BLaER1 treated with 17β-estradiol and CSF1 and Interleukin-3, amounts not matched to agents 10 nM and 100 nM (cell line): ENCODE measurements around the gene POLR1B.
"Not testable (repeated sequence)": the region's sequence is repeated elsewhere in the genome, so short reads cannot be mapped to it uniquely, and the experiment has no call there.

Experiments
- H3K27ac ChIP-seq, 11 experiments: shearing (Covaris generic); formaldehyde crosslinking; 2 replicates each; pipeline ENCODE4 v1.8.1; 2022
- H3K27me3 ChIP-seq, 11 experiments: shearing (Covaris generic); formaldehyde crosslinking; 2 replicates each; pipeline ENCODE4 v1.8.1; 2022
- H3K36me3 ChIP-seq, 11 experiments: shearing (Covaris generic); formaldehyde crosslinking; 2 replicates each; pipeline ENCODE4 v1.8.1; 2022
- H3K4me1 ChIP-seq, 10 experiments: shearing (Covaris generic); formaldehyde crosslinking; 2 replicates each; pipeline ENCODE4 v1.8.1; 2022
- H3K4me2 ChIP-seq, 11 experiments: shearing (Covaris generic); formaldehyde crosslinking; 2 replicates each; pipeline ENCODE4 v1.8.1; 2022
- H3K4me3 ChIP-seq, 10 experiments: shearing (Covaris generic); formaldehyde crosslinking; 2 replicates each; pipeline ENCODE4 v1.8.1; 2022
- H3K9ac ChIP-seq, 11 experiments: shearing (Covaris generic); formaldehyde crosslinking; 2 replicates each; pipeline ENCODE4 v1.8.1; 2022
- H3K9me3 ChIP-seq, 11 experiments: shearing (Covaris generic); formaldehyde crosslinking; replicated peaks in 1 of 11; 2 replicates each; pipeline ENCODE4 v1.8.1; 2022
- H4K20me1 ChIP-seq, 11 experiments: shearing (Covaris generic); formaldehyde crosslinking; 2 replicates each; pipeline ENCODE4 v1.8.1; 2022
- Cebpa-rat ChIP-seq, 11 experiments: shearing (Covaris generic); IDR thresholded peaks; 2 replicates each; pipeline ENCODE4 v1.8.1; 2022

POLR1B gene

GRCh38 chr2:112614201-112614840, 72.1 kb downstream of the POLR1B start:
- H3K9me3 ChIP-seq = peaks cover 0 to 17% (median 6%) of the 10 kb centered on the region in 11 experiments; a peak in 8 of 22 replicates
- no peak overlapping the region for H3K4me3 ChIP-seq
- H3K4me1 ChIP-seq = peaks cover 0 to 25% (median 4%) of the 10 kb centered on the region in 10 experiments; a peak in 8 of 20 replicates
- H3K27me3 ChIP-seq = no peaks in the 10 kb centered on the region
- TF ChIP-seq Cebpa-rat (IDR thresholded peaks at IDR 0.05) = no peak
- no peak overlapping the region for H3K27ac ChIP-seq
- H3K4me2 ChIP-seq = no peak overlapping the region
- H3K36me3 ChIP-seq = no peaks in the 10 kb centered on the region
- no peak overlapping the region for H3K9ac ChIP-seq
- no peaks in the 10 kb centered on the region for H4K20me1 ChIP-seq

DNA sequence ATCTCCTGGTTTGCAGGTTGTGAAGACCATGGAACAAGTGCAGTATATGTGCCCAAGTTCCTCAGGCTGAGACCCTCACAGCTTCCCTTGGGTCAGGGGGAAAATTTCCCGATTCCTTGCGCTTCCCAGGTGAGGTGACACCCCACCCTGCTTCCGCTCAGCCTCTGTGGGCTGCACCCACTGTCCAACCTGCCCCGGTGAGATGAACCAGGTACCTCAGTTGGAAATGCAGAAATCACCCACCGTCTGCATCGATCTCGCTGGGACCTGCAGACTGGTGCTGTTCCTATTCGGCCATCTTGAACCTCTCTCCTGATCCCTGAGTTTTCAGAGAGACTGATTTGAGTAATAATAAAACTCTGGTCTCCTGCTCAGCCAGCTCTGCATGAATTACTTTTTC, 72.8 kb downstream of the POLR1B start:
- Histone ChIP-seq H3K9ac (no peak overlapping the region), H3K36me3 (no peaks in the 10 kb centered on the region), H3K4me2 (no peak overlapping the region)

DNA sequence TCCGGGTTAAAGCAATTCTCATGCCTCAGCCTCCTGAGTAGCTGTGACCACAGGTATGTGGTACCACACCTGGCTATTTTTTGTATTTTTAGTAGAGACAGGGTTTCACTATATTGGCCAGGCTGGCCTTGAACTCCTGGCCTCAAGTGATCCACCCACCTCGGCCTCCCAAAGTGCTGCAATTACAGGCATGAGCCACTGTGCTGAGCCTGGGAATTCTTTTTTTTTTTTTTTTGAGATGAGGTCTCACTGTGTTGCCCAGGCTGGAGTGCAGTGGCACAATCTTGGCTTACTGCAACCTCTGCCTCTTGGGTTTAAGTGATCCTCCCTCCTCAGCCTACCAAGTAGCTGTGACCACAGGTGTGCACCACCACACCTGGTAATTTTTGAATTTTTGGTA, 73.5 kb downstream of the POLR1B start:
- not testable (repeated sequence) for H3K4me3 ChIP-seq, H3K27me3 ChIP-seq, H3K36me3 ChIP-seq, H3K9me3 ChIP-seq, H3K4me2 ChIP-seq, H3K9ac ChIP-seq, H4K20me1 ChIP-seq, H3K27ac ChIP-seq
- H3K4me1 ChIP-seq = peaks cover 0 to 25% (median 4%) of the 10 kb centered on the region in 10 experiments; a peak in 8 of 20 replicates

More for the DNA sequence above, 72.8 kb downstream of the POLR1B start:
- Histone ChIP-seq H3K9me3 (peaks cover 0 to 9% (median 4%) of the 10 kb centered on the region in 11 experiments; a peak in 6 of 22 replicates), H3K4me1 (peaks cover 0 to 25% (median 4%) of the 10 kb centered on the region in 10 experiments; a peak in 8 of 20 replicates), H4K20me1 (no peaks in the 10 kb centered on the region), H3K4me3 (no peak overlapping the region), H3K27ac (no peak overlapping the region), H3K27me3 (no peaks in the 10 kb centered on the region)
- TF ChIP-seq Cebpa-rat (IDR thresholded peaks at IDR 0.05) = no peak

GRCh38 chr2:112618383-112618782, 76.1 kb downstream of the POLR1B start:
- H3K27ac ChIP-seq = no peak overlapping the region
- peaks cover 0 to 40% (median 4%) of the 10 kb centered on the region in 10 experiments; a peak in 9 of 20 replicates for H3K4me1 ChIP-seq
- no peak overlapping the region for H3K4me3 ChIP-seq
- H3K9ac ChIP-seq = no peak overlapping the region
- no peaks in the 10 kb centered on the region for H3K27me3 ChIP-seq
- 0 out of 22 replicates have a peak overlapping the region, but pooled peaks of 3 of the 11 experiments have one; percentile 9 to 24 (median 24) for H3K4me2 ChIP-seq
- no peaks in the 10 kb centered on the region for H3K36me3 ChIP-seq
- H4K20me1 ChIP-seq = no peaks in the 10 kb centered on the region
- TF ChIP-seq Cebpa-rat (IDR thresholded peaks at IDR 0.05) = no peak
- H3K9me3 ChIP-seq = no peaks in the 10 kb centered on the region

- no peak for TF ChIP-seq Cebpa-rat (IDR thresholded peaks at IDR 0.05)
- H3K36me3 ChIP-seq = no peaks in the 10 kb centered on the region
- H3K9me3 ChIP-seq = no peaks in the 10 kb centered on the region
- H3K27me3 ChIP-seq = no peaks in the 10 kb centered on the region
- peak overlapping the region in 2 of 11 experiments; percentile 25 to 44; a peak in 3 of 22 replicates for H3K4me2 ChIP-seq
- peaks cover 15 to 70% (median 36%) of the 10 kb centered on the region in 10 experiments for H3K4me1 ChIP-seq
- no peaks in the 10 kb centered on the region for H4K20me1 ChIP-seq
- no peak overlapping the region for H3K4me3 ChIP-seq
- no peak overlapping the region for H3K27ac ChIP-seq
- no peak overlapping the region for H3K9ac ChIP-seq
Measured at GRCh38 chr2:112621790-112622527, 79.7 kb downstream of the POLR1B start.

DNA sequence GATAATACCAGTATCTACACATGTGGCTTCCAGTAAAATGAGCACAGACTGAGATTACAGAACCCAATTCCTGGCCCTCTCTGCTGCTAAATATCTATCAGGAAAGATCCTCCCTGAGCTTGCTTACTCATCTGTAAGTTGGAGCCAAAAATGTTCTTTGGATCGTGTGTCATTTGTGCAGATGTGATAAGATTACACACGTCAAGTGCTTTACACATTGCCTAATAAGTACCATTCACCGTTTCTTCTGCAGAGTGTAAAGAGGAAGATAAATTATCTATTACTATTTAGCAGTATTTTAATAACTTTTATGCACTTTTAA, 80.2 kb downstream of the POLR1B start:
- Histone ChIP-seq H3K27ac (no peak overlapping the region), H3K36me3 (no peaks in the 10 kb centered on the region), H3K4me3 (no peak overlapping the region), H4K20me1 (no peaks in the 10 kb centered on the region), H3K4me2 (peak overlapping the region in 2 of 11 experiments; percentile 25 to 44; a peak in 3 of 22 replicates), H3K9me3 (no peaks in the 10 kb centered on the region), H3K9ac (no peak overlapping the region), H3K4me1 (peaks cover 20 to 70% (median 39%) of the 10 kb centered on the region in 10 experiments), H3K27me3 (no peaks in the 10 kb centered on the region)
- no peak for TF ChIP-seq Cebpa-rat (IDR thresholded peaks at IDR 0.05)

DNA sequence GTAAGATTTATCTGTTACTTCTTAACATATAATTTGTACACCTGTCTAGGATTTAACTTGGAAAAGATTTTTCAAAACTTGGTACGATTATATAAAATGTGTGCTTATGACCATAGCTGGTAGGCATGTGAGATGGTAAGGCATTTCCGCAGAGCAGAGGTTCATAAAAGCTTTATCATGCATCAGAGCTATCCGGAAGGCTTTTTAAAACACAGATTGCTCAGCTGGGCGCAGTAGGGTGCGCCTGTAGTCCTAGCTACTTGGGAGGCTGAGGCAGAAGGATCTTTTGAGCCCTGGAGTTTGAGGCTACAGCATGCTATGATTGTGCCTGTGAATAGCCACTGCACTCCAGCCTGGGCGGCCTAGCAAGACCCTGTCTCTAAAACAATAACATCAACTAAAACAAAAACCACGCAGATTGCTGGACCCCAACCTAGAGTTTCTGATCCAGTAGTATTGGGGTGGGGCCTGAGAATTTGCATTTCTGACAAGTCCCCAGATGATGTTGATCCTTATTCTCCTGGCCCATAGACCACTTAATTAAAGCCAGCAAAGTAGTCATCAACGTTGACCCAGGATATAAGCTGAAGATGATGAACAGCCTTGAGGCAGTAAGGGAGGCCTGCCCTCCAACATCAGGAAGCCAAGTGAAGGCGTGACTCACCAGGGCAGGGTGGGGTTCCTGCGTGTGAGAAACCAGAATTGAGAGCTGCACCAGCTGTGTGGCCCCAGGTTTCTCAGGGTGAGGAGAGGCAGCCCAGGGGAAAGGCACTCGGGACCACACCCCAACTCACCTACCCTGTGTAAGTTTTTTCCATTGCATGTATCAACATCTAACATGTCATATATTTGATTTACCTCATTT, 81.9 kb downstream of the POLR1B start:
- peak overlapping the region in 1 of 10 experiments; percentile 22; a peak in 2 of 20 replicates for H3K4me3 ChIP-seq
- TF ChIP-seq Cebpa-rat (IDR thresholded peaks at IDR 0.05) = no peak
- H4K20me1 ChIP-seq = no peaks in the 10 kb centered on the region
- H3K4me2 ChIP-seq = peak overlapping the region in 9 of 11 experiments; percentile 33 to 97 (median 87); a peak in 18 of 22 replicates
- peak overlapping the region in 9 of 11 experiments; percentile 2 to 98 (median 94); a peak in 12 of 22 replicates for H3K27ac ChIP-seq
- peaks cover 33 to 73% (median 55%) of the 10 kb centered on the region in 10 experiments for H3K4me1 ChIP-seq
- H3K9me3 ChIP-seq = no peaks in the 10 kb centered on the region
- H3K36me3 ChIP-seq = no peaks in the 10 kb centered on the region
- H3K27me3 ChIP-seq = no peaks in the 10 kb centered on the region
- H3K9ac ChIP-seq = peak overlapping the region in 3 of 11 experiments; percentile 11 to 28 (median 21); a peak in 2 of 22 replicates

DNA sequence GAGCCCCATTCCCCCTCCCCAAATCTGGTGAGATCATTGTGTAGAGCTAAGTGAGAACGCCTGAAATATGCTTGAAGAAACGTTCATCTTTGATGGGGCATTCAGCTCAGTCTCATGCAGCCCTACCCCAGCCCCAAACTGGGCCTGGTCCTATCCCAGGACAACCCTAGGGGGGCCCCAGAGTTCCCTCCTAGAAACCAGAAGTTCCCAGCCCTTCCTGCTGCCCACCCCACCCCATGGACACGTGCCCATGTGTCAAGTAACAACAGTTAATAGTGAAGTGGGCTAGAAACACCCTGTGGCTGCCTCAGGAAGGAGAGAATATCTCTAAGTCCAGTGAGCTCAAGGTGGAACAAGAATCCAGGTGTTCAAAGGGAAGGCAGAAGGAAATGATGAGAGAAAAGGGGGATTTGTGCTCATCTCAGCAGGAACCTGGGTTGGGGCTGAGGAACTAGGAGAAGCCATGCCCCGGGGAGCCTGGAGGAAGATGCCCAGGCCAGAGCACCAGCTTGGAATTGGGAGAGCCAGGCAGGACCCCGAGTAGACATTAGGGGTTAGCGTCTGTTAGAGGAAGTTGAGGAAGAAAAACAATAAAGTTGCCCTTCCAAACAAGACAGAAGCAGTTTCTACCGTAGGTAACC, 83.3 kb downstream of the POLR1B start:
- H3K4me3 ChIP-seq = peak overlapping the region in 3 of 10 experiments; percentile 39 to 62 (median 51); a peak in 2 of 20 replicates

More for the DNA sequence above, 83.3 kb downstream of the POLR1B start:
- Histone ChIP-seq H3K36me3 (no peaks in the 10 kb centered on the region), H4K20me1 (no peaks in the 10 kb centered on the region), H3K27me3 (no peaks in the 10 kb centered on the region), H3K4me1 (peaks cover 43 to 88% (median 69%) of the 10 kb centered on the region in 10 experiments), H3K4me2 (peak overlapping the region; percentile 77 to 97 (median 89)), H3K9me3 (no peaks in the 10 kb centered on the region), H3K9ac (peak overlapping the region in 10 of 11 experiments; percentile 66 to 89 (median 83); a peak in 19 of 22 replicates), H3K27ac (peak overlapping the region; percentile 7 to 98 (median 94); a peak in 21 of 22 replicates)
- TF ChIP-seq Cebpa-rat (IDR thresholded peaks at IDR 0.05) = no peak
